GM21360 (cell line): ENCODE data around the gene MBD3.
"Not testable (repeated sequence)": the region's sequence is repeated elsewhere in the genome, so short reads cannot be mapped to it uniquely, and the experiment has no call there.

Experiments
- ATAC-seq: cut with Tn5 transposase; IDR thresholded peaks from one replicate; pipeline ENCODE4 v1.9.1; 2021; ENCODE audit warnings: mild to moderate bottlenecking, moderate library complexity; ENCODE audit not compliant: unreplicated experiment

Gene MBD3

DNA sequence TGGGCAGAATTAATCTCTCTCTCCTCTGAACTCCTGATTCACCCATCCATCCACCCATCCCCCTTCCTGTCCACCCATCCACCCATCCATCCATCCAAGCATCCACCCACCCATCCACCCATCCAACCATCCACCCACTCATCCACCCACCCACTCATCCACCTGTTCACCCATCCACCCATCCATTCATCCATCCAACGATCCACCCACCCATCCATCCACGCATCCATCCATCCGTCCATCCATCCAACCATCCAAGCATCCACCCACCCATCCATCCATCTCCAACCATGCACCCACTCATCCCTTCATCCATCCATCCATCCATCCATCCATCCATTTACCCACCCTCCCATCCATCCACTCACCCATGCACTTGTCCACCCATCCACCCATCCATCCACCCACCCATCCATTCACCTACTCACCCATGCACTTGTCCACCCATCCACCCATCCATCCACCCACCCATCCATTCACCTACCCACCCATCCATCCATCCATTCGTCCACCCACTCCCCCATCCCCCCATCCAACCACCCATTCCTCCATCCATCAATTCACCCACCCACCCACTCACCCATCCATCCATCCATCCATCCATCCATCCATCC is 43.2 kb downstream of the MBD3 start:
- no peak for ATAC-seq

- no peak for ATAC-seq
Measured at GRCh38 chr19:1540365-1540925, 52.2 kb downstream of the MBD3 start.

DNA sequence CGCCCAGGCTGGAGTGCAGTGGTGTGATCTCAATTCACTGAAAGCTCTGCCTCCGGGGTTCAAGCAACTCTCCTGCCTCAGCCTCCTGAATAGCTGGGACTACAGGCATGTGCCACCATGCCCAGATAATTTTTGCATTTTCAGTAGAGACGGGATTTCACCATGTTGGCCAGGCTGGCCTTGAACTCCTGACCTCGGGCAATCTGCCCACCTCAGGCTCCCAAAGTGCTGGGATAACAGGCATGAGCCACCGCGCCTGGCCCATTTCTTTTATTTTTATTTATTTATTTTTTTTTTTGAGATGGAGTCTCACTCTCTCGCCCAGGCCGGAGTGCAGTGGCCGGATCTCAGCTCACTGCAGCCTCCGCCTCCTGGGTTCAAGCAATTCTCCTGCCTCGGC is 52.9 kb downstream of the MBD3 start:
- ATAC-seq: not testable (repeated sequence)

- ATAC-seq: no peak
Measured at GRCh38 chr19:1538978-1539377, 53.7 kb downstream of the MBD3 start.

- ATAC-seq: not testable (repeated sequence)
Measured at GRCh38 chr19:1535699-1536098, 57.0 kb downstream of the MBD3 start.

GRCh38 chr19:1534972-1535371 is 57.7 kb downstream of the MBD3 start:
- no peak for ATAC-seq

DNA sequence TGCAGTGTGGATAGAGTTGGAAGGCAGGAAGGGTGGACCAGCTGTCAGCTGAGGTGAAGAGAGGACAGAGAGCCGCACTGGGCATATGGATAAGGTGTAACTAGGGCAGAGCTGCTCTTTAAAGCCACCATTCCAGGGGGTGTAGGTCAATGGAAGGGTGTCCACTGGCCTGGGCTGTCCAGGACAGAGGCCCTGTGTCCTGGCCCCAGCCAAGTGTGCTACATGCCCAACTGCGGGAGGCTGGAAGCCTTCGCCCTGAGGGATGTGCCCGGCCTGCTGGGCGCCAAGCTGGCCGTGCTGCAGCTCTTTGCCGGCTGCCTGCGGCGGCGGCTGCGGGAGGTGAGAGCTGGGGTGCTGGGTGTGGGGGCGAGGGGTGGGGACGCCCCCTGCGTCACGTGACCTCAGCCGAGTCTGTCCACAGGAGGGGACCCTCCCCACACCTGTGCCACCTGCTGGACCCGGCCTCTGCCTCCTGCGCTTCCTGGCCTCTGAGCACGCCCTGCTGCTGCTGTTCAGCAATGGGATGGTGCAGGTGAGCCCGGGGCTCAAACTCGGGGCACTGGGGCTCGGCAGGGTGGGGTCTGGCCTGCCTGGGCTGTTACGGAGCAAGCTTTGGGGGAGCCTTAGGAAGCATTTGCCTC is 59.0 kb downstream of the MBD3 start:
- ATAC-seq: no peak

GRCh38 chr19:1532003-1532402 is 60.7 kb downstream of the MBD3 start:
- ATAC-seq: no peak

GRCh38 chr19:1531587-1531986 is 61.1 kb downstream of the MBD3 start:
- no peak for ATAC-seq

DNA sequence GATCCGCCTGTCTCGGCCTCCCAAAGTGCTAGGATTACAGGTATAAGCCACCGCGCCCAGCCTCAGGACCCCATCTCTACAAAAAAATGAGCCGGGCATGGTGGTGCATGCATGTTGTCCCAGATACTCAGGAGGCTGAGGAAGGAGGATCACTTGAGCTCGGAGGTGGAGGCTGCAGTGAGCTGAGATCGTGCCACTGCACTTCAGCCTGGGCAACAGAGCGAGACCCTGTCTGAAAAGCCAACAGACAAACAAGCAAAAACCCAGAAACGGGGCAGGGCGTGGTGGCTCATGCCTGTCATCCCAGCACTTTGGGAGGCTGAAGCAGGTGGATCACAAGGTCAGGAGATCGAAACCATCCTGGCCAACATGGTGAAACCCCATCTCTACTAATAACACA is 61.8 kb downstream of the MBD3 start:
- ATAC-seq: not testable (repeated sequence)

DNA sequence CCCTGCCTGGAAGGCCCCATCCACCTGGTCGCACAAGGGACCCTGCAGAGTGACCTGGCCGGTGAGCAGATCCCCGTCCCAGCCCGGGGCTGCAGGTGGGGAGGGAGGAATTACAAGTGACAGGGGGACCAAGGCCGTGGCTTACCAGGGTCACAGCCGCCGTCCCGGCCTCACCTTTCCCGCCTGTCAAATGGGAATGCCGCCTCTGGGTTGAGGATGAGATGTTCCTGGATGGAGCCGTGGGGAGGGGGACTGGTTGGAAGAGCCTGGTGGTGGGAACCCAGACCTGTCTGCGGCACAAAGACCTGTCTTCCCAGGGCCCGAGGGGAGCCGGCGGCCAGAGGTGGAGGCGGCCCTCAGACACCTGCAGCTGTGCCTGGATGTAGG is 63.2 kb downstream of the MBD3 start:
- ATAC-seq: no peak

- ATAC-seq: no peak
Measured at GRCh38 chr19:1528596-1529429, 63.9 kb downstream of the MBD3 start.

- no peak for ATAC-seq
Measured at GRCh38 chr19:1527650-1528309, 64.9 kb downstream of the MBD3 start.

DNA sequence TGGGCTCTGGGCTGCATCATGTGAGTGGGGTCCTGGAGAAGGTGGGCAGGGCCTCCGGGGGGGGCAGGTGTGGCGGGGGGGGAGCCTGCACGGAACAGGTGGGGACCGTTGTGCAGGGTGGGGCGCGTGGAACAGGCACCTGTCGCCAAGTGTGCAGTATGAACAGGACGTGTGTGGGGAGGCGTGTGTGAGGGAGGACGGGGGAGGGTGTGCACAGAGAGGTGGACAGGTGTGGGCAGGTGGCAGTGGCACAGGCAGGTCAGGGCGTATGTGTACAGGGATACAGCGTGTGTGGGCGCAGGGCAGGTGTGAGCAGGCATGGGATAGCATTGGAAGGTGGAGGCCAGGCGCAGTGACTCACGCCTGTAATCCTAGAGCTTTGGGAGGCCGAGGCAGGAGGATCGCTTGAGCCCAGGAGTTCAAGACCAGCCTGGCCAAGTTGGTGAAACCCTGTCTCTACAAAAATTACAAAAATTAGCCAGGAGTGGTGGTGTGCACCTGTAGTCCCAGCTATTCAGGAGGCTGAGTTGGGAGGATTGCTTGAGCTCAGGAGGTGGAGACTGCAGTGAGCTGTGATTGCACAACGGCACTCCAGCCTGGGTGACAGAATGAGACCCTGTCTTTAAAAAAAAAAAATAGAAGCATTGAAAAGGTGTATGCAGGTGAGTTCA is 65.6 kb downstream of the MBD3 start:
- no peak for ATAC-seq

DNA sequence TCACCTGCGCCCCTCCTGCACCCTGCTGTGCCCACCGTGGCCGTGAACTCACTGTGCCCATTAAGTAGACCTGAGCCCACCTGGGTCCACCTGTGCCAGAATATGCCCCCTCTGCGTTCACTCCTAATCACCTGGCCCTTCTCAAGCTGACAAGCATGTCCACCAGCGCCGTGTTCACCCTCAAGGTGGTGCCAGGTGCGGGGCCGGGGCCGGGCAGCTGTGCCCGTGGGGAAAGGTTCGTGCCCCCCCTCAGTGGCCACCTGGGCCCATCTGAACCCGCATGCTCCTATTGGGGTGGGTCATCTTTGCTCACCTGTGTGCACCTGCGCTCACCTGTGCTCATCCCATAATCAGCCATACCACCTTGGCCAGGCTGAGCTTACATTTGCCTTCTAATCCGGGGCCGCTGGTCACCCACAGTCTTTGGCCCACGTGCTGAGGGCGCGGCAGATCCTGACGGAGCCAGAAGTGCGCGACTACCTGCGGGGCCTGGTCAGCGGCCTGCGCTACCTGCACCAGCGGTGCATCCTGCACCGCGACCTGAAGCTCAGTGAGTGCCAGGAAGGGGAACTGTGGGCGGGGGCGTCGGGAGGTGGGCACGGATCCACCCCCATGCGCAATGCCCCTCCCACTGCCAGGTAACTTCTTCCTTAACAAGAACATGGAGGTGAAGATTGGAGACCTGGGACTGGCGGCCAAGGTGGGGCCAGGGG is 66.4 kb downstream of the MBD3 start:
- ATAC-seq: no peak

DNA sequence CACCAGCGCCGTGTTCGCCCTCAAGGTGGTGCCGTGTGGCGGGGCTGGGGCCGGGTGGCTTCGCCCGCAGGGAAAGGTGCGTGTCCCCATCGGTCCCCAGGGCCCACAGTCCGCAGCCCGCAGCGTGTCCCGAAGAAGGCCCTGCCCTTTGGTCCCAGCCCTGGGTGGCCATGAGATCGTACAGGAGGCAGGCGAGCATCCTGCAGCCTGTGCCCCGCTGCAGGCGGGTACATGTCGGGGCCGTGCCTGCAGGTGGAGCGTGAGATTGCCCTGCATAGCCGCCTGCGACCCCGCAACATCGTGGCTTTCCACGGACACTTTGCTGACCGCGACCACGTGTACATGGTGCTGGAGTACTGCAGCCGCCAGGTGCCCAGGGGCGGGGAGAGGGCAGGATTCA is 67.3 kb downstream of the MBD3 start:
- ATAC-seq: no peak

DNA sequence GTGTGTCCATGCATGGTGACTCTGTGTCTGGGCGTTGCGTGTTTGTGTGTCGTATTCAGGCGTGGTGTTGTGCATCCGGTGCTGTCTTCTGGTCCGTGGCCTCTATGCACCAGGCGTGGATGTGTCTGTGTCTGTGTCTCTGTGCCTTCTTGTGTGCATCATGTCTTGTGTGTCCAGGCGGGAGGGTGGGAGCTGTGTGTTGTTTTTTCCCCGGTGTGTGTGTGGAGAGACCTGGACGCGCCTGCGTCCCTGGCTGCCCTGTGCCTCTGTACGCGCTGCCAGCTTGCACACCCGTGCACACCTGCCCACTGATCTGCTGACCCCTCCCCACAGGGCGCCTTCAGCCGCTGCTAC is 67.7 kb downstream of the MBD3 start:
- no peak for ATAC-seq

GRCh38 chr19:1524287-1524971 is 68.2 kb downstream of the MBD3 start:
- ATAC-seq: no peak
